IPS-NIHi7 (cell line): Measurements from ENCODE around the gene GTPBP6.
A peak's percentile ranks its signal among the peaks of the same experiment; 100 is the strongest.
"Not testable (repeated sequence)": the region's sequence is repeated elsewhere in the genome, so short reads cannot be mapped to it uniquely, and the experiment has no call there.

Experiments
- DNase-seq: peaks from one replicate; pipeline ENCODE4 v3.0.0; 2012; ENCODE audit warnings: mixed read lengths; ENCODE audit errors: extremely low spot score

Gene GTPBP6

DNA sequence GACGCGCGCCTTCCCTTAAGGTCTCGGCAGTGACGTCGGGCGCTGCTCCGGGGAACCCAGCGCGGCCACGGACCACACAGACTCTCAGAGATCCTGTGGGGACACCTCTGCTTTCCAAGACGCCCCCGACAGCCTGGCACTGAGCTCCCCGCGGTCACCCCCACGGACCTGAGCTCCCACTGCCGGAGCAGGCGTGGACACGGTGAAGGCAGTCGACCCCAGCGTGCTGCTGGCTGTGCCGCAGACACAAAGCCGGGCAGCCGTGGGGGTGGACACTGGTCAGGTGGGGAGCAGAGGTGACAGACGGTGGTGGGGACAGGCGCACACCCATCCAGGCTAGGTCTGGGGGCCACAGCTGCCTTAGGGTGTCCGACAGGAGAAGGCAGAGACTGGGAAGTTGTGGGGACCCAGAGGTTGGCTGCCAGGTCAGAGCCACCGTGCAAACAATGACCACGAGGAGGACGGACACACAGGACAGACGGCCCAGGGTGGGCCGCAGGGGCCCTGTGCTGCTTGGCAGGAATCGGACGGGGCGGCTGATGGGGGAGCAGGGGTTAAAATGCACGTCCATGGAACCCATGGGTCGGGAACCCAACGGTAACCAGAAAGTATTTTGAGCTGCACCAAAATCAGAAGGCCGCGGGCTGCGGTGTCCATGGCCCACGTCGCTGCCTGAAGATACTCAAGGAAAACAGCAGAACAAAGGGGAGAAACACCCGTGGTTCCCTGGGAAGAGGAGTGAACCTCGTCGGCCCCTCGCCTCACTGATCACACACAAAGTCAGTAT lies 16.6 kb upstream of the GTPBP6 start:
- DNase-seq, result no peak

DNA sequence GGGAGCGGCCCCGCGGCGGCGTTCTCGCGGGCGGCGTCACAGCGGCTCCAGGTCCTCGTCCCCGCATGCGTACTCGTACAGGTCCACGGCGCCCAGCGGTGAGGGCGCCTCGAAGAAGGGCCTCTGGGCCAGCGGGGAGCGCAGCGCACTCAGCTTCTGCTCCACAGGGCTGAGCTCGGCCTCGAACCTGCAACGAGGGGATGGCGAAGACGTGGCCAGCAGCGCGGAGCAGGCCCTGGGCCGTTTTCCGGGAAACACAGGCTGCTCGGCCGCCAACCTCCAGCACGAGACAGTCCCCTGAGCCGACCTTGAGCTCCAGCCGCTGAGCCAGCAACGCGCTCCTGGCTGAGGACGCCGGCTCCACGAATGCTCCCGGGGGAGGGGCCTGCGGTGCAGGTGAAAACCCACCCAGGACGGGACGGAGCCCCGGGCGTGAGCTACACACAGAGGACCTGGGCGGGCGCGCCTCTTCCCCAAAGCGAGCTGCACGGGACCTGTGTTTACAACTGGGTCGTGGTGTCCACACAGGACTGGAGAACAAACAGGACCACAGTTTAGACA lies 15.8 kb upstream of the GTPBP6 start:
- no peak for DNase-seq

DNA sequence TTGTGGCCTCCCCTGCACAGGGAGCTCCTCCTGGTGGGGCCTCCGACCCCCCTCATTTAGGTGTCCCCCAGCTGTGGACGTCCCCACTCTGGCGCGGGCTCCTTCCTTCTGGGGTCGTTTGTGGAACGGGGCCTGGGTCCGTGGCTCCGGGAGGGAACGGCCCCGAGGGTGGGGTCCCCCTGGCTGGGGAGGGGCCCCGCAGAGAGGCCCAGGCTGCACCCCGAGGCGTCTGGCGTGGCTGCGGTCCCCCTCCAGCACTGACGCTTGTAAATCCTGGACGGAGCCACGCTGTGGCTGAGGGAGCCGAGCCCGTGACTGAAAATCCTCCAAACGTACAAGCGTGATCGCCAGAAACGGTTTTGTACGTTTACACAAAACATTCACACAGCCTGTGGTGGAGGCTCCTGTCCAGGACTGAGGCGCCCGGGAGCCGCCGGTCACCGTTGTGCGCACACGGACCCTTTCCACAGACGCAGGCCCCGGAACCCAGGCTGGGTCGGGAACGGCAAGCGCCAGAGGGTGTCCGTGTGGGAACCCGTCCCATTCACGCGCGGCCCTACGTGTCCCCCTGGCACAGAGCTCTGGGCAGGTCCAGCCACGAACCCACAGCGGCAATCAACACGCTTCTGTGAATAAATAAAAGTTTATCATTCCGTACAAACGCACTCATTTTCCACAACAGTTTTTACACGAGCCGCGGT lies 15.2 kb upstream of the GTPBP6 start:
- no peak for DNase-seq

DNA sequence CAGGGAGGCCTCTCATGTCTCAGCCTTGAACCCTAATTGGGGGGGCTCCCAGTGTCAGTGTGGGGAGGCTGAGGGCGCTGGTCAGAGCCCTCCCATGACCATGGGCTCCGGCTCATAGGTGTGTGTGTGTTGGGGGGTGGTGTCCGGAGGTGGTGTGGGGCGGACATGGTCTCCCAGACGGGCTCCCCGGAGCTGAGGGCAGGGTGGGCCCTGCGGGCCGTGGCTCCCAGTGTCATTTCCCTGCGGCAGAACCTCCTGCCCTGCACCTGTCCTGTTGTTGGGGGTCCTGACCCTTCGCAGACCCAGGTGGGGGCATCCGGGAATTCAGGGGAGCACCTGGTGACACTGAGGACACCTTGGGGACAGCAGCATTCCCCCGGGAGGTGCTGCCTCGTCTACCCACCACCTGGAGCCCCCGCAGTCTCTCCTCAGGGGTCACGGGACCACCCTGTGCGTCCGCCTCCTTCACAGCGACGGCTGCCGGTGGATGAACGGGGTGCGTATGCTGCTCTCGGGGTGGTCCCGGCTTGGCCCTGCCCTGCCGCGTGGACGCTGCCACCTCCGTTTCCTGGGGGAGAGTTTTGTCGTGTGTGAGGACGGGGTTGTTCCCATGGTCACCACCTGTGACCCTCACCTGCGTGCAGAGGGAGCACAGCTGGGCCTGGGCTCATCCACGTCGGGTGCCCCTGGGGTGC lies 14.5 kb upstream of the GTPBP6 start:
- no peak for DNase-seq

DNA sequence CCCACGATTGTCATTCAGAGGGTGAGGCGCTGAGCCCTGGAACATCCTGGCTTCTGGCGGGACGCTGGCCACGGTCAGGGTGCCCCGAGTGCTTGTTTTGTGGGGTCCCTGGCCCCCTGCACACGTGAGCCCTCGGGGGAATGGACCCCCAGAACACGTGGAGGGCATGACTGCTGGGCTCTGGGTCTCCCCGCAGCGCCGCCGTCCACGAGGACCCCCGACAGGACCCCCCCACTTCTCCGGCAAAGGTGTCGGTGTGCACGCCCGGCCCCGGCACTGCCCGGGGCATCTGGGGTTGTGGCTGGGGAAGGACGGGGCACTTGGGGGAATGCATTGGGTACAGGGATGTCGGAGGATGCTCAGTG lies 13.9 kb upstream of the GTPBP6 start:
- no peak for DNase-seq

DNA sequence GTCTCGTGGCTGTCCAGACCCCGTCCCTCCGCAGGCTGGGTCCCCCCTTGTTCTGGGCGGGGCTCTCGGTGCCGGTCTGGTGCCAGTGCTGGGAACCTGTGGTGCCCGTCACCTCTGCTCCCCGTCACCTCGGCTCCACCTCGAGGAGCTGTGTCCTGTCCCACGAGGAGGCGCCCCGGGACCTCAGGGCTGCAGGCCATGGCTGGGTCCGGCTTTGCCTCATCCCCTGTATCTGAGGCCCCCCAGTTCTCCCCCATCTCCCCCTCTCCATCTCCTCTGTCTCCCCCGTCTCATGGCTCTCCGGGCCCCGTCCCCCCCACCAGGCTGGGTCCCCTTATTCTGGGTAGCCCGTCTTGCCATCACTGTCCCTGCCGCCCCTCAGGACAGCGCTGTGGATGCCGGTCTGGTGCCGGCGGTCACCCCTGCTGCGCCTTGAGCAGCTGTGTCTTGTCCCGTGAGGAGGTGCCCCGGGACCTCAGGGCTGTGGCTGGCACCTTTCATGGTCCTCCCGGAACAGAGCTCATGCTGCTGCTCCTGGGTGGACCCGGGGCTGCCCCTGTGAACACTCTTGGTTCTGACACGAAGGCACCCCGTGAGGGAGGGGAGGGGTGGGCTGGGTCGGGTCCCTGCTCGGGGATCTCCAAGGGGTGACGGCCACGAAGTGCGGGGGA lies 13.4 kb upstream of the GTPBP6 start:
- DNase-seq, result no peak

DNA sequence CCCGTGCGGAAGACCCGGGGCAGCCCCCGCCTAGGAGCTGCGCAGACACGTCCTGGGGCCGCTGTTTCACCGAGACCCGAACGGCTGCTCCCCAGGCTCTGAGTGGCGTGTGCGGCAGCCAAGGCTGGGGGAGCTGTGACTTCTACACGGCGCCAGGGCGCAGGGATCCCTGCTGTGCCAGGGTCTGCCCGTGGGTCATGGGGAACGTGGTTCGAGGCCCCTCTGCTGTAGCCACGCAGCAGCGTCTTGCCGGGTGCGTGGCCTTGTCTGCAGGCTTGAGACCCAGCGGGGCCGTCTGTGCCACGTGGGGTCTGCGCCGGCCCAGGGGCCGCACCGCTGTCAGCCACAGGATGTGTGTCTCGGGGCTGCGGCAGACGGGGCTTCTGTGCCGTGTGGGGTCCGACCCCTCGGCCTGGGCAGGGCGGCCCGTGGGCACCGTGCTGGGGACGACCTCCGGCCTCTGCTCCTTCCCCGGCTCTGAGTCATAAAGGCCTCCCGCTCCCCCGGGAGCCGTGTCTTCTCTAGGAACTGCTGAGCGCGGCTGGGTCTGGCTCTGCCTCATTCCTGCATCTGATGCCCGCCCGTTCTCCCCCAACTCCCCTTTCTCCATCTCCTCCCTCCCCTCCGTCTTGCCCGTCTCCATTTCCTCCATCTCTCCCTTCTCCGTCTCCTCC lies 12.7 kb upstream of the GTPBP6 start:
- DNase-seq, result peak; percentile 61

DNA sequence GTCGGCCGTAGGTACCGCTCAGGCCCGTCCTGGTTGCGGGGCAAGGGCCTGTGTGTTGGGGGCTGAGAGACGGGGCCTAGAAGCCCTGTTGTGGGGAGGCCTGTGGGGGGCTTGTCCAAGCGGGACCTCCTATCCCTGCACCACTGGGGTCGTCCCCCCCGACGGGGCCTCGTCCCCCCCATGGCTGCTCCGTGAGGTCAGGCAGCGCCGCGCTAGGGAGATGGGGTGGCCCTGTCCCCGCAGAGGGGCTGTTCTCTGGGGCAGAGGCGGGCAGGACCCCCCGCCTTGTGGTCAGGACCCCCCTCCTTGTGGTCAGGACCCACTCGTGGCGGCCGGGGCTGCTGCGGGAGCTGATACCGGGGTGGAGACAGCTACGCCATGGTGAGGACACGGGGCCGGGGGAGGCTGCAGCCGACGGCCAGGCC lies 12.1 kb upstream of the GTPBP6 start:
- DNase-seq, result no peak

DNA sequence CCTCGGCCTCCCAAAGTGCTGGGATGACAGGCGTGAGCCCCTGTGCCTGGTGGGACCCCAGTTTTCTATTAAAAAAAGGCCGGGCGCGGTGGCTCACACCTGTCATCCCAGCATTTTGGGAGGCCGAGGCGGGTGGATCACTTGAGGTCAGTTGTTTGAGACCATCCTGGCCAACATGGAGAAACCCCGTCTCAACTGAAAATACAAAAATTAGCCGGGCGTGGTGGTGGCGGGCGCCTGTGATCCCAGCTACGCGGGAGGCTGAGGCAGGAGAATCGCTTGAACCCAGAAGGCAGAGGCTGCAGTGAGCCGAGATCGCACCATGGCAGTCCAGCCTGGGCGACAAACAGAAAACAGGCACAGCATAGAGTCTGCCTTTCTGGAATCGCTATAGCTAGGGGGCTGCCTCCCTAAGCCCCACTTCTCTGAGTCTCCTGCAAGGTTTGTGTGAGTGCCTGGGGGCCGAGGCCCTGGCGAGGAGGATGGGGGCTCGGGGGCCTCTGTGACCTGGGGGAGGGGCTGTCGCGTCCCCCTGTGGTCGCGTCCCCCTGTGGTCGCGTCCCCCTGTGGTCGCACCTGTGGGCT lies 11.6 kb upstream of the GTPBP6 start:
- not testable (repeated sequence) for DNase-seq

DNA sequence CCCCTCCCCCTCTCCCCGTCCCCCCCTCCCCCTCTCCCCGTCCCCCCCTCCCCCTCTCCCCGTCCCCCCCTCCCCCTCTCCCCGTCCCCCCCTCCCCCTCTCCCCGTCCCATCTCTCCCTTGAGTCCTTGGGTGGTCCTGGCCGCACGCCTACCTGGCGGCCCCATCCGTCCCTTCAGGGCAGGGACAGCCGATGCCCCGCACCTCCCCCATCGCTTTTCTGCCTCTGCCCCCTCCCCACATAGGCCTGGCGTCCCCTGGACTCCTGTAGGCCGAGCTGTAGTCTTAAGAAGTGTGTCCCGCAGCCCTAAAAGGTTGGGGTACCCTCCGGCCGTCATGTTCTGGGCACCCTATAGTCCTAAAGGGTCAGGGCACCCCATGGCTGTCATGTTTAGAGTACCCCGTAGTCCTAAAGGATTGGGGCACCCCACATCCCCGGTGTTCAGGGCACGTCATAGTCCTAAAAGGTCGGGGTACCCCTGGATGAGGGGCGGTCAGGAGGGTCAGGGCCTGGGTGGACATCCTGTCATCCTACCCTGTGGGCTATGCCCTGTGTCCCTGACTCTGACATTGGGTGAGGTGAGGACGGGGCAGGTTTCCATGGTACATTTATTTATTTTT lies 10.8 kb upstream of the GTPBP6 start:
- no peak for DNase-seq

DNA sequence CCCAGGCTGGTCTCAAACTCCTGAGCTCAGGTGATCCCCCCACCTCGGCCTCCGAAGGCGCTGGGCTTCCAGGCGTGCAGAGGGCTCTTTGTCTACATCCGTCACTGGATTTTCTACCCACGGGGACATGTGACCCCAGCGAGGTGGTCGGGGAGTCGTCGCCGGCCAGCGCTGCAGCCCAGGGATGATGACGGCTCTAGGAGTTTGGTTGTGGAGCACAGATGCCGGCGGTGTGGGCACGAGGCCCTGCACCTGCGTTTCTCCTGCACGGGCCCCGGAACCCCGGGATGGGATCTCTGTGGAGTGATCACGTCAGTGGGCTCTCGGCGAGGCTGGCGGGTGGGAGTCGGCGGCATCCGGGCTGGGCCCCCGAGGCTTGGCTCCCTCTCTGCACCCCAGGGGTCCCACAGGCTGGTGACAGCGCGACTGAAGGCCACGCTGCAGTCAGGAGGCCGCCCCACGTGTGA lies 9.1 kb upstream of the GTPBP6 start:
- DNase-seq, result no peak

DNA sequence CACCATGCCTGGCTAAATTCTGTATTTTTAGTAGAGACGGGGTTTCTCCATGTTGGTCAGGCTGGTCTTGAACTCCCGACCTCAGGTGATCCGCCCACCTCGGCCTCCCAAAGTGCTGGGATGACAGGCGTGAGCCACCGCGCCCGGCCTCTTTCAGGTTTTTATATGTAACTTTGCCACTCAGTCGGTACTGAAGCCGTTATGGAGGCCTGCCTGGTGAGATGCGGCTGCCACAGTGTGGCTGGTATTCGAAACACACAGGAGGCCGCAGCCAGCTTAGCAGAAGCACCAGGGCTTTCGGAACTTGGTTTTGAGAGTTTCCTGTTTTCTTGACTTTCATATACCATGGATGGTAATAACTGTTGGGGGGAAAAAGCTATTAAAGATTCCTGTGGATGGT lies 6.1 kb upstream of the GTPBP6 start:
- DNase-seq, result not testable (repeated sequence)

DNA sequence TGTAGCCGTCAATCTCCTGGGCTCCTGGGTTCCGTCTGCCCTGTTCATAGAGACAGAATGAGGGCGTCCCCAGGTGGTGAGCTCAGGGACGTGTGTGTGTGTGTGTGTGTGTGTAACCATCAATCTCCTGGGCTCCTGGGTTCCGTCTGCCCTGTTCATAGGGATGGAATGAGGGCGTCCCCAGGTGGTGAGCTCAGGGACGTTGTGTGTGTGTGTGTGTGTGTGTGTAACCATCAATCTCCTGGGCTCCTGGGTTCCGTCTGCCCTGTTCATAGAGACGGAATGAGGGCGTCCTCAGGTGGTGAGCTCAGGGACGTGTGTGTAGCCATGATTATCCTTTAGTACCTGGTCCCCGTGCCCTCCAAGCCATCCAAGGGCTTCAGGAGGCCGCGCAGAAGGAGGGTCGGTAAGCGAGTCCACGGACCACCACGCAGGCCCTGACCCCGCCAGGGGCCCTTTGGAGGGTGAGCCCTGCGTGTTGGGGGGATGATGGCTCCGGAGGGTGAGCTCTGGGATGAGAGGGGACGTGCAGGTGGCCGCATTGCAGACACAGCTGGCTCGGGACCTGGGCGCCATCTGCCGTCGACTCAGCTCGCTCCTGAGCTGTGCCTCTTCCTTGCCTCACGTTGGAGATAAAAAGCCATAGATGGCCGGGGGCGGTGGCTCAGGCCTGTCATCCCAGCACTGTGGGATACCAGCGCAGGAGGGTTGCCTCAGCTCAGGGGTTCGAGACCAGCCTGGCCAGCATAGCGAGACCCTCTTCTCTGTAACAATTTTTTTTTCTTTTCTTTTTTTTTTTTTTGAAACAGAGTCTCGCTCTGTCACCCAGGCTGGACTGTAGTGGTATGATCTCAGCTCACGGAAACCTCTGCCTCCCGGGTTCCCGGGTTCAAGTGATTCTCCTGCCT lies 5.4 kb upstream of the GTPBP6 start:
- peak; percentile 31 for DNase-seq

DNA sequence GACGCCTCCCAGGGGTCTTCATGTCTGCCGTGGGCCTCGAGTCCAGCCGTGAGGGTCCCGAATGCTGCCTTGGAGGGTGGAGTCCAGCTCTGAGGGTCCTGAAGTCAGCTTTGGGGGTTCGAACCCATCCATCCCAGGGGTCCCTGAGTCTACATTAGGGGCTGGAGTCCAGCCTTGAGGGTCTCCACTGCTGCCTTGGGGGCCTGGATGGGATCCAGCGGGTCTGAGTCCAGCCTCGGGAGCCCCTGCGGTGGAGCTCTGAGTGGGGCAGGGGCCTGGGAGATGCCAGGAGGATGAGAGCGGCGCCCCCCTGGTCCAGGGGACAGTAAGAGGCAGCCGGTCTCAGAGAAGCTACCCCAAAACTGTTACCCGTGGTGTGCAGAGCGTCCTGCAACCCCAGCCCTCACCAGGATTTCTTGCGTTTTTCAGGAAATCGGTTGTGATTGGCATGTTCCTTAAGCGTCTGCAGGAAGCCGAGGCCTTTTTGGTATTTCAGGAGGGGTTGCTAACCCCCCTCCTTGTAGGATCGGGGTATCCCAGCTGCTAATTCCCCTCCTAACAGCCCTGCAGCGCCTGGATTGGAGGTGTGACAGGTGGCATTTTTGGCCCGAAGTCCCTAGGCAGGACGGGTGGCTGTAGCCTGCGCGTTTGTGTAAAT lies 1.7 kb upstream of the GTPBP6 start:
- DNase-seq, result no peak

DNA sequence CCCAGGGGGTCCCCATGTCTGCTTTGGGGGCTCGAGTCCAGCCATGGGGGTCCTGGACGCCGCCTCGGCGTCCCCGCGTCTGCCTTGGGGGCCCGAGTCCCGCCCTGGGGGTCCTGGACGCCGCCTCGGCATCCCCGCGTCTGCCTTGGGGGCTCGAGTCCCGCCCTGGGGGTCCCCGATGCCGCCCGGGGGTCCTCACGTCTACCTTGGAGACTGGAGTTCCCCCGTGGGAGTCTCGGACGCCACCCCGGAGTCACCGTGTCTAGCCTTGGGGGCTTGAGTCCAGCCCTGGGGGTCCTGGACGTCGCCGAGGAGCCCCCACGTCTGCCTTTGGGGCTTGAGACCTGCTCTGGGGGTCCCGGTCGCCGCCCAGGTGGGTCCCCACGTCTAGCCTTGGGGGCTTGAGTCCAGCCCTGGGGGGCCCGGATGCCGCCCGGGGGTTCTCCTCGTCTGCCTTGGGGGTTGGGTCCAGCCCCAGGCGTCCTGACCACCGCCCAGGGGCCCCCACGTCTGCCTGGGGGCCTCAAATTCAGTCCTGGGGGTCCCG lies 1.1 kb upstream of the GTPBP6 start:
- DNase-seq, result no peak

DNA sequence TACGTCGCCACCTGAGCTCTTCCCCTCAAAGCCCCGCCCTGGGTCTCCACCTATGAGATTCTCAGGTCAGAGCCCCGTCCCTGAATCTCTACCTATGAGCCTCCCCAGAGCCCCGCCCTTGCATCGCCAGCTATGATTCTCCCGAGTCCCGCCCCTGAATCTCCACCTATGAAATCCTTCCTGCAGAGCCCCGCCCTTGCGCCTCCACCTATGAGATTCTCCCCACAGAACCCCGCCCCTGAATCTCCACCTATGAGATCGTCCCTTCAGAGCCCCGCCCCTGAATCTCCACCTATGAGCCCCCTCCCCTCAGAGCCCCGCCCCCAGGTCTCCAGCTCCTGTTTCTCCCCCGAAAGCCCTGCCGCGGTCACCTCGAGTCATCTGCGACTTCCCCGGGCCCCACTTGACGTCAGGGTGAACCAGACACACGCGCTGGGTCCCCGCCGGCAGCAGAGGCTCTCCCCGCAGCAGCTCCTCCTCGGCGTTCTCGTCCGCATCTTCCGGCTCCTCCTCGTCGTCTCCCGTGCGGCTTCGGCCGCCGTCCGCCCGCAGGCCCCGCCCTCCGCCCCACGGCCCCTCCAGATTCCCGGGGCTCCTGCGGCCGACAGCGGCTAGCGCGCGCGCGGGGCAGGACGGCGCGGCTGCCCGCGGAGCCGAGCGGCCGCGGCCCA lies 393 bp downstream of the GTPBP6 start:
- DNase-seq, result no peak

DNA sequence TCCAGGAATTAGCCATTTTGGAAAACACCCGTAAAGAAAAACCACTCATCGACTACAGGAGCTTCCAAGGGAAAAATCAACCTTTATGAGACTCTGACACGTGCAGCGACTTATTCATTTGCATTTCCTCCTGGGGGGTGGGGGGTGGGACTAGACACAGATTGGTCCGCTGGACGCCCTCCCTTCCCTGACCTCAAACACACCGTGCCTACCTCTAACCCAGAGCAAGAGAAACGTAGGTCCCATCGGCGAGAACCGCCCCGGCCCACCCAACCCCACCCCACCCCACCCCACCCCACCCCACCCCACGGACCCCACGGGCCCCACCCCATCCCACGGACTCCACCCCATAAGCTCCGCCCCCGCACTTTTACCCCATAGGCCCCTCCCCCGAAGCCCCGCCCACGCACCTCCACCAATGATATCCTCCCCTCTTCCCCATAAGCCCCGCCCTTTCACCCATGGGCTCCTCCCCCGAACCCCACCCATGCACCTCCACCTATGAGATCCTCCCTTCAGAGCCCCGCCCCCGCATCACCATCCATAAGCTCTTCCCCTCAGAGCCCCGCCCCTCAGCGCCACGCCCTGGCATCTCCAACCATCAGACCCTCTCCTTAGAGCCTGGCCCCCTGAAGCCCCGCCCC lies 1.1 kb downstream of the GTPBP6 start:
- peak; percentile 95 for DNase-seq
